ENCODE measurements around the gene DOK5. TPM values are rescaled to one million over a fixed set of nuclear protein-coding genes. Genes with fewer than 3 reads are reported as not detected.

The DOK5 gene
- total RNA-seq, 2 donors from 2014 or later, result 0.99 to 1.2 TPM

DNA sequence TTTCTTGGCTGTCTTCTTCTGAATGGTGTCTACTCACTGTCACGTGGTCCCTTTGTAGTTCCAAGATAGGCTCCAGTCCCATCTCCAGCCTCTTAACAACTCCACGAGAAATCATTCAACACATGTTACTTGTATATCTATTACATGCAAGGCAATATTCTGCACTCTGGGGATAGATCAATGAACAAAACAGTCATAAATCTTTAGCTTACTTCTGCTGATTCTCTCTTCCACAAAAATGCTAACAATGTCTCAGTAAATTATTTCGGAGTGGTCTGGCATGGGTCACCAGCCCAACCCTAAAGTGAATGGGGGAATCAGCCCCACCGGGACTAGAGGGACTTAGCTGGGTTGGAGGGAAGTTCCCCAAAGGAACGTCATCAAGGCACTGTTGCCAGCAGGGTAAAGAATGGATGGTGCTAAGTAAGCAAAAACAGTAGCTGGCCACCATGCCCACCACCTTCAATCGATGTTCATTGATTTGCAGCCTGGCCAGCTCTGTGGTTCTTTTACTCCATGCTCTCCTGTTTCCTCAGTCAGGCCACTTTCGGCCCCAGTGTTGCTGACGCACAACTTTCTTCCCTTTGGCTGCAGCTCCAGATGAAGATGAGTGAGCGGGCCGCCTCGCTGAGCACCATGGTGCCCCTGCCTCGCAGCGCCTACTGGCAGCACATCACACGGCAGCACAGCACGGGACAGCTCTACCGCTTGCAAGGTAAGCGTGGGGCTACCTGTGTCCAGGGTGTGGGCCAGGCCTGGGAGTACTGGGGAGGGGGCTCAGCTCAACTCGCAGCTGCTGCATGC, 167.7 kb downstream of the DOK5 start:
- Mint-ChIP-seq H3K4me1 (ENCODE audit: low read depth) (no peaks in the 10 kb centered on the region), H3K4me3 (no peak overlapping the region), H3K27me3 (ENCODE audit: low read depth) (no peaks in the 10 kb centered on the region), H3K9me3 (no peaks in the 10 kb centered on the region), H3K27ac (no peak overlapping the region), H3K36me3 (ENCODE audit: insufficient read depth in 2 of 2) (no peaks in the 10 kb centered on the region)
- DNase-seq (no peak), ATAC-seq (replicated peaks in 1 of 2) (no peak)

GRCh38 chr20:54643761-54644160, 168.4 kb downstream of the DOK5 start:
- H3K4me3 Mint-ChIP-seq, result no peak overlapping the region
- no peaks in the 10 kb centered on the region for H3K36me3 Mint-ChIP-seq (ENCODE audit: insufficient read depth in 2 of 2)
- DNase-seq (no peak), ATAC-seq (replicated peaks in 1 of 2) (no peak)
- H3K27ac Mint-ChIP-seq, result no peak overlapping the region
- H3K4me1 Mint-ChIP-seq (ENCODE audit: low read depth), result no peaks in the 10 kb centered on the region
- no peaks in the 10 kb centered on the region for H3K27me3 Mint-ChIP-seq (ENCODE audit: low read depth)
- H3K9me3 Mint-ChIP-seq, result no peaks in the 10 kb centered on the region

DNA sequence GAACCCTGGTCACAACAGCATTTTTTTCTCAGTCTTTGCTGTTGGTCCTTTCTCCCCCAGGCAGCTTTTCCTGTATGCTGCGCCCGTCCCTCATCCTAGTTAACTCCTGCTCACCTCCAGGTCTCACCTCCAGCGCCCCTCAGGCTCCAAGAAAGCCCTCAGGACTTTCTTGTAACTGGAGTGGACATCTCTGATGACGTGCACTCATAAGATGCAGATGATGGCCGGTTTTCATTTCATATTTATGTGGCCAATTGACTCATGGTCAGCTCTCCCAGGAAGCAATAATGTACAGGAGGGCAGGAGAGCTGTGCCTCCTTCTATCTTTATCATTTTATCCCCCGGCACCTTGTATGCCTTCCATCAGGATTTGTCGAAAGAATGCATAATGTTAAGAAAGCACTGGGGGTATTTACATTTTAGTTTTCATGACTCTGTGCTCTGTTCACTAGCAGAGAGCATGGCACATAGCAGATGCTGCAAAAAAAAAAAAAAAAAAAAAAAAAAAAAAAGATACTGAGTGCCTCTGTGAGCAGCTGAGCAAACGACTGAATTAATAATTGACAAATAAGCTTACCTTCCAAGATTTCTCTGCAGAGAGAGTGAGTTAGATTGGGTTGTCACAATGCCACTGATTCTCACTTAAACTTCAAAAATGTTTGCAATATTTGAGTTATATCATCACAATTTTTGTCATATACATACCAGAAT, 170.2 kb downstream of the DOK5 start:
- ATAC-seq (replicated peaks in 1 of 2) (no peak), DNase-seq (no peak)
- no peaks in the 10 kb centered on the region for H3K9me3 Mint-ChIP-seq
- no peak overlapping the region for H3K4me3 Mint-ChIP-seq
- H3K27ac Mint-ChIP-seq, result no peak overlapping the region
- no peaks in the 10 kb centered on the region for H3K4me1 Mint-ChIP-seq (ENCODE audit: low read depth)
- H3K36me3 Mint-ChIP-seq (ENCODE audit: insufficient read depth in 2 of 2), result no peaks in the 10 kb centered on the region
- no peaks in the 10 kb centered on the region for H3K27me3 Mint-ChIP-seq (ENCODE audit: low read depth)

DNA sequence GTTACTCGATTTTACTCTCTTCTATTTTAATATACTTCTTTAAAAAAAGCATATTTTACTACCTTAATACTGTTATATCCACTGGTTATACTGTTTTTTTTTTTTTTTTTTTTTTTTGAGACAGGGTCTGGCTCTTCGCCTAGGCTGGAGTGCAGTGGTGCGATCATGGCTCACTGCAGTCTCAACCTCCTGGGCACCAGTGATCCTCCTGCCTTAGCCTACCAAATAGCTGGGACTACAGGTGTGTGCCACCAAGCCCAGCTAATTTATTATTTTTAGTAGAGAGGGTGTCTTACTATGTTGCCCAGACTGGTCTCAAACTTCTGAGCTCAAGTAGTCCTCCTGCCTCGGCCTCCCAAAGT, 170.7 kb downstream of the DOK5 start:
- Mint-ChIP-seq H3K4me3 (no peak overlapping the region), H3K27me3 (ENCODE audit: low read depth) (no peaks in the 10 kb centered on the region), H3K27ac (no peak overlapping the region), H3K9me3 (no peaks in the 10 kb centered on the region), H3K36me3 (ENCODE audit: insufficient read depth in 2 of 2) (no peaks in the 10 kb centered on the region), H3K4me1 (ENCODE audit: low read depth) (no peaks in the 10 kb centered on the region)
- ATAC-seq (replicated peaks in 1 of 2) (no peak), DNase-seq (no peak)

- no peak for ATAC-seq (replicated peaks in 1 of 2)
- Mint-ChIP-seq H3K27me3 (ENCODE audit: low read depth) (peaks cover 5% of the 10 kb centered on the region), H3K9me3 (no peaks in the 10 kb centered on the region), H3K36me3 (ENCODE audit: insufficient read depth in 2 of 2) (no peaks in the 10 kb centered on the region), H3K27ac (no peak overlapping the region), H3K4me3 (no peak overlapping the region), H3K4me1 (ENCODE audit: low read depth) (no peaks in the 10 kb centered on the region)
- DNase-seq, result no peak
Measured at GRCh38 chr20:54648421-54649142, 173.2 kb downstream of the DOK5 start.

DNA sequence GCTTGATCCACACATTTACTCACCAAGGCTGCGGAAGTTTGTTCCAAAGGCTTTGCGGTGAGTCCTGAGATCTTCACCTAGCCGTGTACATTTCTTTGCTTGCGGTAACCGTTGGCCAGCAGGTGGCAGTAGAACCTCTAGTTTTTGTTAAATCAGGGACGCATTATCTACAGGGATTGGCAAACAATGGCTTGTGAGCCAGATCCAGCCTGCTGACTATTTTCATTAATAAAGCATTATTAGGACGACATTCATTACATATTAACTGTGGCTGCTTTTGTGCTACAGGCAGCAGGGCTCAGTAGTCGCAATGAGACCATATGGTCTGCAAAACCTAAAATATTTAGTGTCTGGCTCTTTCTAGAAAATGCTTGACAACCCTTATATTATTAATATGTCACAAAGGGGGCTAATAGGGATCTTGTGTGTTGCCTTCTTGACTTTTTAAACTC, 174.1 kb downstream of the DOK5 start:
- Mint-ChIP-seq H3K4me1 (ENCODE audit: low read depth) (no peaks in the 10 kb centered on the region), H3K4me3 (no peak overlapping the region), H3K9me3 (no peaks in the 10 kb centered on the region), H3K27me3 (ENCODE audit: low read depth) (peaks cover 5% of the 10 kb centered on the region), H3K36me3 (ENCODE audit: insufficient read depth in 2 of 2) (no peaks in the 10 kb centered on the region), H3K27ac (no peak overlapping the region)
- ATAC-seq (replicated peaks in 1 of 2), result peak; percentile 43 to 44
- peak; percentile 64 to 68 for DNase-seq

DNA sequence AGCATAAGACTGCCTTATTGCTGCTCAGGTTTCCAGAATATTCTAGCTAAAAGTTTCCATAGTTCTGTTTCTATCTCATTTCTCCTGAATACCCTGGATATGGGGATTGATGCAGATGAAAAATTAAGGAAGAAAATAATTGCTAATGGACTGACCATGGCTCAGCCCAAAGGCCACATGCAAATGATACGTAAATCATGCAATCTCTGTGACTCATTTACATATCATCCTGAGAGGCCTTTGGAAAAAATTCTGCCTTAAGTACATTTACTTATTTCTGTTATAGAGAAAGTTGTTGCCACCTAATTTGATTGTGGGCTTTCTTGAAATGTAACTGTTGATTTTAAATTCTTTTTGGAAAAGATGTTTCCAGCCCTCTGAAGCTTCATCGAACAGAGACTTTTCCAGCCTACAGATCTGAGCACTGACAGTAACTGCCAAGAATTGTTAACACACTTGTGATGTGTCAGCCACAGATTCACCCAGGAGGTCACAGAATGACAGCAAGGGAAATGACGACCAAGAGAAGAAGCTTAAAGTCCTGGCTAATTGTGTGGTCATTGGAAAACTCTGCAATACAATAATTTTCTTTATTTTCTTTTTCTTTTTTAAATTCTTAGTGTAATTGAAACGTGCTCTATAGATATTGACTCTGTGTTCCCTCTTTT, 174.8 kb downstream of the DOK5 start:
- H3K27me3 Mint-ChIP-seq (ENCODE audit: low read depth), result peaks cover 5% of the 10 kb centered on the region
- H3K4me1 Mint-ChIP-seq (ENCODE audit: low read depth), result no peaks in the 10 kb centered on the region
- ATAC-seq (replicated peaks in 1 of 2) (no peak), DNase-seq (no peak)
- no peak overlapping the region for H3K27ac Mint-ChIP-seq
- H3K36me3 Mint-ChIP-seq (ENCODE audit: insufficient read depth in 2 of 2), result no peaks in the 10 kb centered on the region
- no peaks in the 10 kb centered on the region for H3K9me3 Mint-ChIP-seq
- H3K4me3 Mint-ChIP-seq, result no peak overlapping the region

- DNase-seq, result no peak
- no peak for ATAC-seq (replicated peaks in 1 of 2)
- peaks cover 5% of the 10 kb centered on the region for H3K27me3 Mint-ChIP-seq (ENCODE audit: low read depth)
- no peak overlapping the region for H3K4me3 Mint-ChIP-seq
- H3K4me1 Mint-ChIP-seq (ENCODE audit: low read depth), result no peaks in the 10 kb centered on the region
- no peak overlapping the region for H3K27ac Mint-ChIP-seq
- H3K36me3 Mint-ChIP-seq (ENCODE audit: insufficient read depth in 2 of 2), result no peaks in the 10 kb centered on the region
- no peaks in the 10 kb centered on the region for H3K9me3 Mint-ChIP-seq
Measured at GRCh38 chr20:54651252-54651651, 175.9 kb downstream of the DOK5 start.

DNA sequence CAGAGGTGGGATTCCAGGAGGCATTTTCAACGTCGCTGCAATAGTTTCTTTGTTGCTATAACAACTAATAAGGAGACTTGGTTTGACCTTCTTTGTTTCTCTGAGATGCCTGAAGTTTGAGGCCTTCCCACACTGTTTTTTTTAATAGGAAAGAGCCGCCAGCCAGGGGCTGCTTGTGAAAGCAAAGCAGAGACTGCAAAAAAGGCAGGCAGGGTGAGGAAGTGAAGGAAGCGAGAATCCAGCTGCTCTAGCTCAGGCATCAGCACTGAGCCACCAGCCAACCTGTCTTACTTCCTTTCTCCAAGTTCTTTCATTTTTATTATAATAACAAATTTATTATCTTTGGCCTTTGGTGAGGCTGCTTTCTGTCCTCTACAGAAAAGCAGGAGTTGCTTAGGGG, 179.1 kb downstream of the DOK5 start:
- Mint-ChIP-seq H3K9me3 (no peaks in the 10 kb centered on the region), H3K27me3 (ENCODE audit: low read depth) (peaks cover 5% of the 10 kb centered on the region), H3K36me3 (ENCODE audit: insufficient read depth in 2 of 2) (no peaks in the 10 kb centered on the region), H3K4me3 (no peak overlapping the region), H3K27ac (no peak overlapping the region), H3K4me1 (ENCODE audit: low read depth) (no peaks in the 10 kb centered on the region)
- ATAC-seq (replicated peaks in 1 of 2) (no peak), DNase-seq (no peak)

DNA sequence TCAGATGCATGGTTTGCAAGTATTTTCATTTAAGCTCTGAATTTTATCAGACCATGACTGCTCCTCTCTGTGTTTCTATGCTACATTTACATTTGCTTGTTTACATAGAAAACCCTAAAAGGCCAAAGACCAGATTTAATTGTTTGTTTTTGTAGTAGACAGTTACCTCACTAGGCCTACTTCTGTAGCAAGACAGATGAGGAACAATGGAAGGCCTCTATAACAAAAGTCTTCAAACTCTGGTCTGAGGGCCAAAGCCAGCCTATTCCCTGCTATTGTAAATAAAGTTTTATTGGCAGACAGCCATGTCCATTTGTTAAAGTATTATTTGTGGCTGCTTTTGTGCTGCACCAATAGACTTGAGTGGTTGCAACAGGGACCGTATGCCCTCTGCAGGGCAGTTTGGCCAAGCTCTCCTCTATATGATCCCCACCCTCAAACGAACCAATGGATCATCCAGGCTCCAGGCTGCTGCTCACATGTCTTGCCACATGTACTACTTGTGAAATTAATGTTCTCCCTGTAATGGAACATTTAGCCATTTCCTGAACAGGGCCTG, 182.0 kb downstream of the DOK5 start:
- no peak for DNase-seq
- no peak for ATAC-seq (replicated peaks in 1 of 2)
- Mint-ChIP-seq H3K4me1 (ENCODE audit: low read depth) (no peaks in the 10 kb centered on the region), H3K4me3 (no peak overlapping the region), H3K27me3 (ENCODE audit: low read depth) (peaks cover 12% of the 10 kb centered on the region), H3K27ac (no peak overlapping the region), H3K9me3 (no peaks in the 10 kb centered on the region), H3K36me3 (ENCODE audit: insufficient read depth in 2 of 2) (no peaks in the 10 kb centered on the region)

DNA sequence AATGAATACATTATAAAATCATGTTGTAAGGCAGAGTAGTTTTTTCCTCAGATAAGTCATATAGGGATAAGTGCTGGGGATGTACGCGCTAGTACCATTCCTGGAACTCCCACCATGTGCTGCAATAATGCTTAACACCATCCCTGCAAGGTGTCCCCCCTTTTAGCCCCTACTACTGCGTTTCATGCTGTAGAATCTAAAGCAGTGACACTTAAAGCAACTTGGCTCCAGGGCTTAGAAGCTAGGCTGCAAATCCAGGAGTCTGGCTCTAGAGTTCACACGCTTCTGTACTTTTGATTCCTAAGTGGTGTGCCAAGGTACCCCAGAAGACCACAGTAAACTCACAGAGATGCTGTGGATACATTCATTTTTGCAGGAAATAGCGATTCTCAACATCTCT, 183.1 kb downstream of the DOK5 start:
- DNase-seq (no peak), ATAC-seq (replicated peaks in 1 of 2) (no peak)
- H3K36me3 Mint-ChIP-seq (ENCODE audit: insufficient read depth in 2 of 2), result no peaks in the 10 kb centered on the region
- H3K4me1 Mint-ChIP-seq (ENCODE audit: low read depth), result no peaks in the 10 kb centered on the region
- no peaks in the 10 kb centered on the region for H3K9me3 Mint-ChIP-seq
- H3K27ac Mint-ChIP-seq, result no peak overlapping the region
- H3K4me3 Mint-ChIP-seq, result no peak overlapping the region
- H3K27me3 Mint-ChIP-seq (ENCODE audit: low read depth), result peaks cover 17% of the 10 kb centered on the region

- H3K27me3 Mint-ChIP-seq (ENCODE audit: low read depth), result peaks cover 17% of the 10 kb centered on the region
- H3K36me3 Mint-ChIP-seq (ENCODE audit: insufficient read depth in 2 of 2), result no peaks in the 10 kb centered on the region
- H3K27ac Mint-ChIP-seq, result no peak overlapping the region
- H3K4me1 Mint-ChIP-seq (ENCODE audit: low read depth), result no peaks in the 10 kb centered on the region
- DNase-seq (no peak), ATAC-seq (replicated peaks in 1 of 2) (no peak)
- H3K4me3 Mint-ChIP-seq, result no peak overlapping the region
- no peaks in the 10 kb centered on the region for H3K9me3 Mint-ChIP-seq
Measured at GRCh38 chr20:54661265-54661664, 185.9 kb downstream of the DOK5 start.

All from activated T-cell treated with anti-CD3 and anti-CD28 coated beads, Interleukin-2, amount 50 U/mL, for 72 hours (primary cell).